K562 (cell line): Measurements from ENCODE around the gene ALKBH3. TPM values are rescaled to one million over a fixed set of nuclear protein-coding genes. Genes with fewer than 3 reads are reported as not detected.
A peak's percentile ranks its signal among the peaks of the same experiment; 100 is the strongest.

Source experiments
- ATAC-seq: fragments of 200-7000 bp; cut with Tn5 transposase; 3 replicates; pipeline ENCODE4 v1.9.1; 2020; ENCODE audit warnings: moderate library complexity
- BruUV-seq: library from RNA; stranded (reverse); fragments of 400-500 nt; replicated peaks from 2 replicates; lab custom pipeline; 2021; lab: Mats Ljungman, UMichigan
- CTCF ChIA-PET: fragments of 300-600 bp; formaldehyde crosslinking; extraction: SDS; loops from one replicate; lab custom pipeline; 2021; ENCODE audit warnings: low intra/inter-chr PET ratio; lab: Yijun Ruan, JAX
- POLR2A ChIA-PET: fragments of 300-600, 350-650 bp; sonication (Branson Sonifier 250); formaldehyde crosslinking; extraction: SDS; loops from one replicate; lab custom pipeline; 2021; ENCODE audit warnings: antibody characterized with exemption, inconsistent platforms; lab: Yijun Ruan, JAX
- DNase-seq, 4 experiments: peaks; one replicate each; pipeline versions ENCODE4 v3.0.0 to v3.0.0-alpha.2; 2011 to 2018; ENCODE audit warnings: low spot score in 3 of 4, mixed read lengths in 3 of 4; ENCODE audit errors: extremely low read depth in 1 of 4
- FAIRE-seq: peaks from 2 replicates; lab custom pipeline; 2011; peaks lifted over from hg19 to GRCh38; lab: Jason Lieb, UNC
- H2AFZ ChIP-seq: 2 replicates; pipeline ENCODE4 v1.6.0; 2011; ENCODE audit warnings: low read depth, low read length, control low read depth, inconsistent platforms
- H3K27ac ChIP-seq: fragments of 200-600 bp; 3 replicates; pipeline ENCODE4 v1.8.0; 2011; ENCODE audit warnings: low read depth, mild to moderate bottlenecking, control low read depth, inconsistent platforms, low read length, moderate library complexity, mixed read lengths; ENCODE audit errors: extremely low read depth
- H3K27me3 ChIP-seq, 2 experiments: fragments of 300-600 bp in 1 of 2; 2 replicates in 1 of 2; 3 replicates in 1 of 2; pipeline versions ENCODE4 v1.6.0 to v1.8.0; 2011; ENCODE audit warnings: inconsistent platforms in 2 of 2, low read length in 2 of 2, mild to moderate bottlenecking in 1 of 2, mixed read lengths in 1 of 2, moderate library complexity in 1 of 2; ENCODE audit not compliant: control insufficient read depth in 2 of 2, insufficient read depth in 2 of 2
- H3K36me3 ChIP-seq: fragments of 300-600 bp; 3 replicates; pipeline ENCODE4 v1.8.0; 2011; ENCODE audit warnings: mild to moderate bottlenecking, low read length, inconsistent platforms; ENCODE audit not compliant: control insufficient read depth, insufficient read depth
- H3K4me1 ChIP-seq, 2 experiments: fragments of 200-600 bp in 1 of 2; replicated peaks in 1 of 2; 2 replicates in 1 of 2; 3 replicates in 1 of 2; pipeline versions ENCODE4 v1.5.1 to v1.8.0; 2011; ENCODE audit warnings: inconsistent platforms in 2 of 2, low read length in 2 of 2, mild to moderate bottlenecking in 1 of 2, mixed read lengths in 1 of 2, moderate library complexity in 1 of 2; ENCODE audit not compliant: control insufficient read depth in 2 of 2, insufficient read depth in 2 of 2
- H3K4me2 ChIP-seq: 2 replicates; pipeline ENCODE4 v1.6.1; 2011; ENCODE audit warnings: low read length, control low read depth, inconsistent platforms, mixed read lengths; ENCODE audit not compliant: insufficient read depth
- H3K4me3 ChIP-seq: fragments of 200-600 bp; sonication (generic), shearing (Covaris generic); 2 replicates; pipeline ENCODE4 v1.5.1; 2016; ENCODE audit warnings: control low read depth, inconsistent platforms
- H3K79me2 ChIP-seq: fragments of 200-600 bp; 3 replicates; pipeline ENCODE4 v1.8.0; 2011; ENCODE audit warnings: low read length, inconsistent platforms; ENCODE audit not compliant: control insufficient read depth, insufficient read depth
- H3K9ac ChIP-seq, 2 experiments: 2 replicates each; pipeline versions ENCODE4 v1.6.0 to v1.6.1; 2011; ENCODE audit warnings: low read depth in 2 of 2, low read length in 2 of 2, control low read depth in 1 of 2, inconsistent platforms in 1 of 2, mild to moderate bottlenecking in 1 of 2, mixed read lengths in 1 of 2; ENCODE audit not compliant: insufficient read depth in 1 of 2
- H3K9me1 ChIP-seq: one replicate; pipeline ENCODE4 v1.6.0; 2011; ENCODE audit warnings: inconsistent platforms, mild to moderate bottlenecking, low read length, moderate library complexity; ENCODE audit not compliant: control insufficient read depth, insufficient read depth
- H3K9me3 ChIP-seq: replicated peaks from 2 replicates; pipeline ENCODE4 v1.5.1; 2011; ENCODE audit warnings: low read depth, low read length, inconsistent platforms; ENCODE audit not compliant: control insufficient read depth, insufficient read depth
- H4K20me1 ChIP-seq: replicated peaks from 2 replicates; pipeline ENCODE4 v1.6.1; 2011; ENCODE audit warnings: low read length, inconsistent platforms, mixed read lengths; ENCODE audit not compliant: control insufficient read depth, insufficient read depth
- ARID2 ChIP-seq: fragments of 450-650 bp; IDR thresholded peaks from 2 replicates; pipeline ENCODE4 v1.6.1; 2017; ENCODE audit warnings: antibody characterized with exemption, mild to moderate bottlenecking
- C11orf30 ChIP-seq: fragments of 450-650 bp; IDR thresholded peaks from 2 replicates; pipeline ENCODE4 v1.6.1; 2016; ENCODE audit warnings: low read depth, mild to moderate bottlenecking
- CHCHD3 ChIP-seq: fragments of 250-450 bp; sonication (Bioruptor Pico); IDR thresholded peaks from 2 replicates; pipeline ENCODE4 v2.1.2; 2022; ENCODE audit warnings: mild to moderate bottlenecking
- ETV1 ChIP-seq: fragments of 450-650 bp; conservative IDR thresholded peaks from 2 replicates; pipeline ENCODE4 v1.6.1; 2016; ENCODE audit warnings: missing genetic modification characterization, control low read depth, low read depth, missing compliant biosample characterization
- KLF1 ChIP-seq: fragments of 450-650 bp; IDR thresholded peaks from 2 replicates; pipeline ENCODE4 v1.6.1; 2016; ENCODE audit warnings: missing genetic modification characterization, missing compliant biosample characterization
- MAFG ChIP-seq: fragments of 450-650 bp; conservative IDR thresholded peaks from 2 replicates; pipeline ENCODE4 v1.6.1; 2016; ENCODE audit warnings: missing genetic modification characterization, missing compliant biosample characterization
- MAFK ChIP-seq: IDR thresholded peaks from 2 replicates; pipeline ENCODE4 v1.6.1; 2011; ENCODE audit warnings: low read length, improper control_type of control experiment
- NFE2 ChIP-seq: IDR thresholded peaks from 2 replicates; pipeline ENCODE4 v1.6.1; 2014; ENCODE audit warnings: antibody characterized with exemption, low read depth
- POU5F1 ChIP-seq: fragments of 150-350 bp; IDR thresholded peaks from 2 replicates; pipeline ENCODE4 v1.6.1; 2014; ENCODE audit warnings: borderline replicate concordance, low read length, low read depth, mild to moderate bottlenecking; ENCODE audit not compliant: partially characterized antibody
- ZFP1 ChIP-seq: fragments of 450-650 bp; formaldehyde crosslinking; IDR thresholded peaks from 2 replicates; pipeline ENCODE4 v1.4.0; 2020; ENCODE audit warnings: mild to moderate bottlenecking, mixed read lengths
- WGBS: fragments of 100-300 bp; shearing (Covaris generic); methylation state at CpG from one replicate; pipeline ENCODE4 v1.1.6; 2016; ENCODE audit warnings: low coverage, mixed read lengths; ENCODE audit not compliant: insufficient coverage; ENCODE audit errors: missing lambda C conversion rate; 5-methylcytosine and 5-hydroxymethylcytosine counted together
- in situ Hi-C: fragments of 300-500 bp; cut with MboI; formaldehyde crosslinking; loops from 4 replicates; pipeline ENCODE4 v1.15.0; 2018; ENCODE audit warnings: inconsistent platforms, mixed read lengths
- intact Hi-C: fragments of 100-400 bp; cut with micrococcal nuclease; formaldehyde crosslinking; loops from 2 replicates; pipeline ENCODE4 v1.14.2; 2022
- polyA plus RNA-seq, 8 experiments: library from polyadenylated mRNA; depleted of rRNA in 4 of 8; stranded (reverse) in 5 of 8; unstranded in 3 of 8; fragments of >200 nt; fragmentation: Nextera tagmentation in 2 of 8; fragmentation: Illumina TruSeq in 1 of 8; extraction: Ambion mirVana in 2 of 8; extraction: Trizol in 1 of 8; gene quantifications; 2 replicates each; pipeline versions ENCODE4 v1.2.1 to v1.2.3, GENCODE V29; 2011 to 2014; ENCODE audit warnings: inconsistent platforms in 1 of 8, missing spikeins in 1 of 8
- total RNA-seq, 7 experiments: library from RNA; depleted of rRNA in 6 of 7; stranded (reverse); fragments of >200 nt in 6 of 7; fragmentation: Illumina TruSeq in 2 of 7; extraction: Trizol in 2 of 7; gene quantifications; 2 replicates each; pipeline versions ENCODE4 v1.2.1 to v1.2.3, GENCODE V29; 2011 to 2021; ENCODE audit warnings: low replicate concordance in 1 of 7
- TF ChIP-seq, protein P1 (sequence below): sonication (generic); IDR thresholded peaks from 2 replicates; pipeline ENCODE4 v1.6.1; 2016
- TF ChIP-seq, protein P2 (sequence below): fragments of 450-650 bp; IDR thresholded peaks from 2 replicates; pipeline ENCODE4 v1.6.1; 2014; ENCODE audit warnings: low read depth, mild to moderate bottlenecking, moderate library complexity, borderline replicate concordance
- TF ChIP-seq, protein P3 (sequence below): sonication (generic); formaldehyde crosslinking; IDR thresholded peaks from 2 replicates; pipeline ENCODE4 v1.8.0; 2022; ENCODE audit warnings: missing genetic modification reagents, mild to moderate bottlenecking, borderline replicate concordance
- TF ChIP-seq, protein P4 (sequence below): fragments of 450-650 bp; IDR thresholded peaks from 2 replicates; pipeline ENCODE4 v1.6.1; 2017; ENCODE audit warnings: antibody characterized with exemption

Gene ALKBH3
- total and polyA plus RNA-seq, 9 of the 15 experiments (the other 6 are each of a cell fraction or from before 2014, with no cell fraction given): 16.0 to 49.9 (median 36.5) TPM

DNA sequence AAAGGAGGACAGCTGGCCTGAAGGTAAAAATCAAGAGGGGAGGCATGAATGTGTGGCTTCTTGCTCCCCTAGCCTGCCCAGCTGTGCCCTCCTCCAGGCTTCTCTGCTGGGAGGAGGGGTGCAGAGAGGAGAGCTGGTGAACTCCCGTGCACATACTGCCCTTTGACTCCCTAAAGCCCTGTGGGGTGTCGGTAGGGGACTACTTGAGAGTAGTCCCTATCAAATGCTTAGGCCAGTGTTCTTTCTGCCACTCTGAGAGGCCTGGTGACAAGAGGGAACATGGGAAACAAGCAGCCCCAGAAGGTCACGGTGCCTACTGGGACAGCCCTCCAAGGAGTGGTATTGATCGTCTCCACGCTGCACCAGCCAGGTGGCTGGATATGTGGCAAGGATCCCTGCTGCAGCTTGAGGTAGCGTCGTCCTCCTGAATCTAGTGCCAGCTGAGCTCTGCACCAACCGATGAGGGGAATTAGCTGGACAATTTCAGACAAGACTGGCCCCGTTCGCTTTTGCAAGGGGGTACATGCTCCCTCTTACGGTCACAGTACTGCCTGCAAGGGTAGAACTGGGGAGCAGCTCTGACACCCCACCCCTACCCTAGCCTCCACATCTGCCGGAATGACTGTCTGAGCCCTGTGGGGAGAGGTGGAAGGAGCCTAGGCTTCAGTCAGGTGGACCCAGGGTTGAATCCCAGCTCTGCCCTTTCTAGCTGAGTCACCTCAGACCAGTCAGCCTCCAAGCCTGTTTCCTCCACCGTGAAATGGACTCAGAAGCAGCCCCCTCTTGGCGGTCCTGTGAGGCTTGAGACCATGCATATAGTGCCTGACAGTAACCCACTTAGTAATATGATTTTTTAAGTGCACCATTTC lies 44.7 kb downstream of the ALKBH3 start:
- intact Hi-C loops (no loop called here), in situ Hi-C loops (no loop called here)
- Histone ChIP-seq H2AFZ (no peak overlapping the region), H3K9me1 (no peaks in the 10 kb centered on the region), H3K9ac (peak overlapping the region in 1 of 2 experiments; percentile 43; a peak in 1 of 4 replicates), H4K20me1 (no peaks in the 10 kb centered on the region), H3K27ac (no peak overlapping the region), H3K4me1 (peaks cover 10 to 15% of the 10 kb centered on the region in 2 experiments; a peak in 4 of 5 replicates), H3K4me3 (no peak overlapping the region)
- 62% methylated on average over 12 of the region's 14 CpGs for WGBS
- no TSS peak for BruUV-seq
- POLR2A ChIA-PET: interaction anchor here (1.1 to 1.4 kb wide), 2 partner anchors 17 kb away, joined by 4 to 7 read pairs; partner anchors contain the start of gene C11orf96
- FAIRE-seq: no peak
- no peak for DNase-seq
- TF ChIP-seq, protein P1, sequence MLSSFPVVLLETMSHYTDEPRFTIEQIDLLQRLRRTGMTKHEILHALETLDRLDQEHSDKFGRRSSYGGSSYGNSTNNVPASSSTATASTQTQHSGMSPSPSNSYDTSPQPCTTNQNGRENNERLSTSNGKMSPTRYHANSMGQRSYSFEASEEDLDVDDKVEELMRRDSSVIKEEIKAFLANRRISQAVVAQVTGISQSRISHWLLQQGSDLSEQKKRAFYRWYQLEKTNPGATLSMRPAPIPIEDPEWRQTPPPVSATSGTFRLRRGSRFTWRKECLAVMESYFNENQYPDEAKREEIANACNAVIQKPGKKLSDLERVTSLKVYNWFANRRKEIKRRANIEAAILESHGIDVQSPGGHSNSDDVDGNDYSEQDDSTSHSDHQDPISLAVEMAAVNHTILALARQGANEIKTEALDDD: no peak
- TF ChIP-seq C11orf30 (peak; percentile 37; the same call in 1 of the 2 replicates), NFE2 (peak; percentile 38; the same call in 1 of the 2 replicates), MAFK (peak; percentile 23; the same call in 1 of the 2 replicates), ARID2 (no peak), CHCHD3 (no peak), POU5F1 (no peak), ETV1 (tag) (no peak), KLF1 (tag) (no peak), ZFP1 (CRISPR knock-in tag) (no peak), MAFG (tag) (peak; percentile 31; the same call in 1 of the 2 replicates)
- TF ChIP-seq, protein P2, sequence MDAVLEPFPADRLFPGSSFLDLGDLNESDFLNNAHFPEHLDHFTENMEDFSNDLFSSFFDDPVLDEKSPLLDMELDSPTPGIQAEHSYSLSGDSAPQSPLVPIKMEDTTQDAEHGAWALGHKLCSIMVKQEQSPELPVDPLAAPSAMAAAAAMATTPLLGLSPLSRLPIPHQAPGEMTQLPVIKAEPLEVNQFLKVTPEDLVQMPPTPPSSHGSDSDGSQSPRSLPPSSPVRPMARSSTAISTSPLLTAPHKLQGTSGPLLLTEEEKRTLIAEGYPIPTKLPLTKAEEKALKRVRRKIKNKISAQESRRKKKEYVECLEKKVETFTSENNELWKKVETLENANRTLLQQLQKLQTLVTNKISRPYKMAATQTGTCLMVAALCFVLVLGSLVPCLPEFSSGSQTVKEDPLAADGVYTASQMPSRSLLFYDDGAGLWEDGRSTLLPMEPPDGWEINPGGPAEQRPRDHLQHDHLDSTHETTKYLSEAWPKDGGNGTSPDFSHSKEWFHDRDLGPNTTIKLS: no peak
- TF ChIP-seq, protein P3, sequence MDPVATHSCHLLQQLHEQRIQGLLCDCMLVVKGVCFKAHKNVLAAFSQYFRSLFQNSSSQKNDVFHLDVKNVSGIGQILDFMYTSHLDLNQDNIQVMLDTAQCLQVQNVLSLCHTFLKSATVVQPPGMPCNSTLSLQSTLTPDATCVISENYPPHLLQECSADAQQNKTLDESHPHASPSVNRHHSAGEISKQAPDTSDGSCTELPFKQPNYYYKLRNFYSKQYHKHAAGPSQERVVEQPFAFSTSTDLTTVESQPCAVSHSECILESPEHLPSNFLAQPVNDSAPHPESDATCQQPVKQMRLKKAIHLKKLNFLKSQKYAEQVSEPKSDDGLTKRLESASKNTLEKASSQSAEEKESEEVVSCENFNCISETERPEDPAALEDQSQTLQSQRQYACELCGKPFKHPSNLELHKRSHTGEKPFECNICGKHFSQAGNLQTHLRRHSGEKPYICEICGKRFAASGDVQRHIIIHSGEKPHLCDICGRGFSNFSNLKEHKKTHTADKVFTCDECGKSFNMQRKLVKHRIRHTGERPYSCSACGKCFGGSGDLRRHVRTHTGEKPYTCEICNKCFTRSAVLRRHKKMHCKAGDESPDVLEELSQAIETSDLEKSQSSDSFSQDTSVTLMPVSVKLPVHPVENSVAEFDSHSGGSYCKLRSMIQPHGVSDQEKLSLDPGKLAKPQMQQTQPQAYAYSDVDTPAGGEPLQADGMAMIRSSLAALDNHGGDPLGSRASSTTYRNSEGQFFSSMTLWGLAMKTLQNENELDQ (CRISPR knock-in tag): no peak
- TF ChIP-seq, protein P4, sequence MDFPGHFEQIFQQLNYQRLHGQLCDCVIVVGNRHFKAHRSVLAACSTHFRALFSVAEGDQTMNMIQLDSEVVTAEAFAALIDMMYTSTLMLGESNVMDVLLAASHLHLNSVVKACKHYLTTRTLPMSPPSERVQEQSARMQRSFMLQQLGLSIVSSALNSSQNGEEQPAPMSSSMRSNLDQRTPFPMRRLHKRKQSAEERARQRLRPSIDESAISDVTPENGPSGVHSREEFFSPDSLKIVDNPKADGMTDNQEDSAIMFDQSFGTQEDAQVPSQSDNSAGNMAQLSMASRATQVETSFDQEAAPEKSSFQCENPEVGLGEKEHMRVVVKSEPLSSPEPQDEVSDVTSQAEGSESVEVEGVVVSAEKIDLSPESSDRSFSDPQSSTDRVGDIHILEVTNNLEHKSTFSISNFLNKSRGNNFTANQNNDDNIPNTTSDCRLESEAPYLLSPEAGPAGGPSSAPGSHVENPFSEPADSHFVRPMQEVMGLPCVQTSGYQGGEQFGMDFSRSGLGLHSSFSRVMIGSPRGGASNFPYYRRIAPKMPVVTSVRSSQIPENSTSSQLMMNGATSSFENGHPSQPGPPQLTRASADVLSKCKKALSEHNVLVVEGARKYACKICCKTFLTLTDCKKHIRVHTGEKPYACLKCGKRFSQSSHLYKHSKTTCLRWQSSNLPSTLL: no peak
- TF ChIP-seq, all 486 proteins: peak for 4
- H3K79me2 ChIP-seq: no peaks in the 10 kb centered on the region
- ATAC-seq: peak; percentile 18; the same call in 2 of the 3 replicates
- CTCF ChIA-PET: no interaction called here
- peaks cover 0 to 8% of the 10 kb centered on the region in 2 experiments; a peak in 1 of 5 replicates for H3K27me3 ChIP-seq
- H3K36me3 ChIP-seq: peaks cover 10% of the 10 kb centered on the region; the same call in 2 of the 3 replicates
- no peaks in the 10 kb centered on the region for H3K9me3 ChIP-seq
- H3K4me2 ChIP-seq: no peak overlapping the region
